NOMO-1 treated with DMSO at 0.1 percent for 48 hours (cell line): ENCODE measurements around the gene LTB4R.

ENCODE experiments used
- DNase-seq: peaks from one replicate; lab custom pipeline; 2025; ENCODE audit not compliant: unreplicated experiment; lab: John Stamatoyannopoulos, UW

The LTB4R gene

DNA sequence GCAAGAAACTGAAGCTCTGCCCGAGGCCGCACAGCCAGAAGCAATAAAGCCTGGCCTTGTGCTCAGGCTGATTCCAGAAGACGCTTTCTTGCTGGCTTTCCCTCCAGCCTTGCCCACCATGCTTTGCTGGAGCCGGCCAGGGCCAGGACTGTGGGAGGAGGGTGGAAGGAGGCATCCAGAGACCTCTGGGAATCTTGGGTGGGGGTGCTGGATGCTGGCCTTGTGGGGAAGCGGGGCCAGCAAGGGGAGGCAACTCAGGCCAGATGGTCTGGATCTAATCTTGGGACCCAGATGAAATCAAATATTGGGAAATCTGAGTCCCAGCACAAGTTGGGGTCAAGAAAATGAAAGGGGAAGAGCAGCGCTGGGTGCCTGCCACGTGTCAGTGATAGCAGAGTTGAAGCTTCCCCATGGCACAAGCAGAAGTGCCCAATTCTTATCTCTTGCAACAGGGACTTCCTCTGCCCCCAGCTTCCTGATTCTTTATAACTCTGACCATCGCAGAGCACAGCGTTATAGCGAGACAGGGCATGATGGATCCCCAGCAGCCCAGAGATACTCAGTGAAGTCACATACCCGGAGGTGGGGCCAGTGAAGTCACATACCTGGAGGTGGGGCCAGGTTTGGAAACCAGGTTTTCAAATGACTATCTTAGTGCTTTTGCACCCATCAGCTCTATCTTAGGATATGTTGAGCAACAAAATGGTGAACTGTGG is 33.5 kb upstream of the LTB4R start:
- DNase-seq: peak; percentile 90

DNA sequence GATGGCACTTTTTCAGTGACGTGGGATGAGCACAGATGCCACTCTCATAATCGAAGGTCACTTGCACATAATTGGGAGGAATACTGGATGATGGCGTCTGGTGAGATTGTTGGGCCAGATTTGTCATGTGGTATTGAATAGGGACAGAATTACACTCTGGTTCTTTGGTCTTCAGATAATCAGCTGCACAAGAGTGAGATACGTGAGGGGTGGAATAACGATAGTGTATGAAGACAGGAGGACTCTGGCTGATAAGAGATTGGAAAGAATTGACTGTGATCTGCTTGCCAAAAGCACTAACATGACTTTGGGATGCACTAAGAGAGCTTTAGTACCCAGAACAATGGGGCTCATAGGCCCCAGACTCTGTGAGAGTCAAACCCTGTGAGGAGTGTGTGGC is 32.9 kb upstream of the LTB4R start:
- no peak for DNase-seq

DNA sequence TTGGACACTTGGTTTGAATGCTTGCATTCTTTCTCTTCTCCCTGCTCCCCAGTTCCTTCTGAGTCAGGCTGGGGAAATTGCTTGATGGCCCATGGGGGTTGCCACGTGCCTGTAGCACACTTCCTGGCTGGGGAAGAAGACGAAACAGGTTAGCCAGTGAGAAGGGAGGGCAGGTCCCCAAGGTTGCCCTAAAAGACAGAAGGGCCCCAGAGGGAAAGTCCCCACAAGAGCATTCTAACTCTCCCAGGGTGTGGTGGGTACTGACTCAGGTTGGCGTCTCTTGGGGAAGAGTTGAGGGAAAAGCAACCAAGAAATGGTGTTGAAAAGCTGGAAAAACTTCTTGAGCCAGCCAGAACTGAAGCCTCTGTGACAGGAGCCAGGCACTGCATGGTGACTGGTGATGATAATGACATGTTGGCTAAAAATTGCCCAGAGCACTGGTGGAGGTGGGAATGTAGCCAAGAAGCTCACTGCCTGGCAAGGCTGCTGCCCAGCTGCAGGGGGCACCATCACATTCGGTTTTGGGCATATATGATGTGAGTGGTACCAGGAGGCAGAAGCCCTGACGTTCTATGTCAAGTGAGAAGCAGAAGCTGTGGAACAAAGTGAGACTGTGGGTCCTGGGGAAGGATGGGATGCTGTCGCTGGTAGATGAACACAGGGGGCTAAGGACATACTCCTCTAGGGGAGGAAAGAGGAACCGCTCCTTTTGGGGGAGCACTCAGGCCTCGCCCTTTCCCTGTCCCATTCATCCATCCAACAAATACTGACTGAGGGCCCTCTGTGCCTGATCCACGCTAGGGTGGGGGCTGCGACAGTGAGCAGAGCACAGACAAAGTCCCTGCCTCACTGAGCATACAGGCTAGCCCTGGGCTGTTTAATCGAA is 31.8 kb upstream of the LTB4R start:
- DNase-seq: peak; percentile 12

DNA sequence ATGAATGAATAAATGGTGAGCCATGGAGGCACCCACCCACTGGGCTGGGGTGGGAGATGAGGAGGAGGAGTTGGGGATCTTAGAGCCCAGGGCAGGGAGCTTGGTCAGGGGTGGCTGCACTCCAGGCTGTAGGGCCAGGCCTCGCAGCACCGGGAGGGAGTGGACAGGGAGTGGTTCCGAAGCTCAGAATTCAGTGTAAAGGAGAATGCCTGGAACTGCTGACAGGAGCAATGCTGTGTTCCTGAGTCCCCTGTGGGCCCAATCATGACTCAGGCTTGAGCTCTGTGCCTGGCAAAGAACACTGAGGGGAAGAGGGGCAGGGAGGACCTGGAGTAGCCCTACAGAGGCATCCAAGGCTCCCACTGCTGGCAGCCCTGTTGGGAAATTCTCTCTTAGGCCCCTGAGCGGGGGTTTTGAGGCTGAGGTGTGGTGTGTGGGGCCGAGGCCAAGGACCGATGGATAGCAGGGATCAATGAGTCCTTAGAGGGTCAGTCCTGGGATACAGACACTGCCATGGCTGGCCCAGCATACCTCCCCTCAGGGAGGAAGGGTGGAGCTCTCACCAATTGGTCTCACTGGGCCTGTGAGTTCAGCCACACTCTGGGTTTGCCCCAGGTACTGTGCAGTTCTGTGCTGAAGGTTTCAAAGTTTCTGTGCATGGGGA is 30.4 kb upstream of the LTB4R start:
- DNase-seq: no peak

DNA sequence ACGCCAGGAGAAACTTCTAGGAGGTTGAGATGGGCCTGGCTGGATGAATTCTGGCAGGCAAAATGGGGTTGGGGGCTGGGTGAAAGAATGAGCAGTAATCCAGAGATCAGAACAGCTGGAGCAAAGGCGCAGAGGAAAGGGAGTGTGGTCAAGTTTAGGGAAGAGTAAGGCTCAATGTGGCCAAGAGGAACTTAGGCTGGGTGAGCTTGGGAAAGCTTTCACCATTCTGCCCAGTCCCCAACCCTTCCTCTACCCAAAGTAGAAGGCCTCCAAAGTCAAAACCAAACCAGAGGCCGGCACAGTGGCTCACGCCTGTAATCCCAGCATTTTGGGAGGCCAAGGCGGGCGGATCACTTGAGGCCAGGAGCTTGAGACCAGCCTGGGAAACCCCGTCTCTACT is 29.7 kb upstream of the LTB4R start:
- no peak for DNase-seq

DNA sequence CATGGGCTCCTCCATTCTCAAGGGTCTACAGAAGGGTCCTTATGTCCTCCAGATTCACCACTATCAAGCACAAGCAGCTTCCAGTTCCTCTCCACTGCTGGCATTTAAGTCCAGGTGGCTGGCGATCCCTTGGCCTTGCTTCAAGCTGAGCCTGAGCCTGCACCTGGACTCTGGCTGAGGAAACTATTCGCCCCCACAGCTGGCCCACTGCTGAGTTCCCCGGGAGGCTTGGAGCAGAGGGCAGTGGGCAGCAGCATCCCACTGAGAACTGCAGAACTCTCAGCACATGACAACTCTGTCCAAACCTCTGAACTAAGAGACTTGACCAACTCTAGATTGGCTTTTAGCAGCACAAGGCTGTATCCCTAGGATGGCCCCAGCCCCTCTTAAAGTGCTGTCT is 28.6 kb upstream of the LTB4R start:
- DNase-seq: no peak

DNA sequence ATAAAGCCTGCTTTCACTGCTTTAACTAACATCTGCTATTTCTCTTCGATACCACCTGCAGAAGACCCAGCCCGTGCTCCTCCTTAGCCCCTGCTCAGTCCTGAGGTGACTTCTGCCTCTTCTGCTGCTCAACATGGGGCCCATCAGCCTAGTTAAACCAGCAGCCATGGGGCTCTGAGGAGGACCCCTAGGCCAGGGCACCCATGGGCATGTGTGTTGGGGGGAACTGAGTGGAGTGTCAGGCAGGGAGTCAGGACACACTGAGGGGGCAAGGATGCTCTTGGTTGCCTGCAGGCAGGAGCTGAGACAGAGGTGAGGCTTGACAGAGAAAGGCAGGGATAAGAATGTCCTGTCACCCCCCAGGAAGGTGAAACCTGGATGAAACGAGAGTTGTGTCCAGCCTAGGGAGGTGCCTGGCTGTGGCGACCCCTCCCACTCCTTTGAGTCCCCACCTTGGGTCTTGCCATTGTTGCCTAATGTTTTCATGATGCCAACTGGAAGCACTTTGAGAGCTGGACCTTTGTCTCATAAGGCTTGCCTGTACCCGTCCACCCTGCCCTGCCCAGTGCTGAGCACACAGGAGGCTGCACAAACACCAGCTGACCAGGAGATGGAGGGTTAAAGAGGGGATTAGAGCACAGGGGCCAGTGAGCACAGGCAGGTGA is 27.4 kb upstream of the LTB4R start:
- DNase-seq: no peak

DNA sequence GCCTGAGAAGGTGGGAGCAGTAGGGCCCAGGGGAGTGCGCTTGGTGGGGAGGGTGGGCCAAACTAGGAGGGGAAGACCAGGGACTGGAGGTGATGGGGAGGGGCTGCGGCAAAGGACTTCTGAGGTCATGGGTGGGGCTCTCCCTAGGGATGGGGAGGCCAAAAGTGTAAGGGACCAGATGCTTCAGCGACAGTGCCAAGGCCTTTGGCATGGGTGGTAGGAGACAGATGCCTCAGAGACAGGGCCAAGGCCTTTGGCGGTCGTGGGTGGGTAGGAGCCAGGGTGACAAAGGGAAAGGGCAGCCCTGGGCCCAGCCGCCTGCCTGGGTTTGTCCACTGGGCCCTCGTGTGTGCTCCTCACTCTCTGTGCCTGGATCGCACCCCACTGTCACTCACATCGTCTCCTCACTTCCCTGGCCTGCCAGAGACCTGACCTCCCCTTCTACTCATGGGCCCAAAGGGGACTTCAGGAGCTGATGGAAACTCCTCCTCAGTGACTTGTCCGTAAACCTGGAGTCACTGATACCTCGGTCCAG is 26.7 kb upstream of the LTB4R start:
- DNase-seq: no peak

DNA sequence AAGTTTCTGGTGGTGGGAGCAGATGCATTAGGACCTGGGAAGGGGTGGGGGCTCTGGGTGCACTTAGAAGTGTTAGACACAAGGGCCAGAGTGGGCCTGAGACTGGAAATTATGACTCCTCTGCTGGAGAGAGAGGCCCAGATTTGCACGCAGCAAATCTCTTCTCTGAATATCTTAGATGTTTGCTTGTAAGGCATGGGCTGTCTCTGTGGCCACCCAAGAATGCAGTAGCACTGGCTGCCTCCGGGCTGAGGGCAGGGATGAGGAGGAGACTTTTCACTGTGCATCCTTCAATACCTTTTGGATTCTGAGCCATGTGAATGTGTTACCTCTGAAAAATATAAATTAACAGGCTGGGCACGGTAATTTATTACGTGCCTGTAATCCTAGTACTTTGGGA is 26.0 kb upstream of the LTB4R start:
- no peak for DNase-seq

DNA sequence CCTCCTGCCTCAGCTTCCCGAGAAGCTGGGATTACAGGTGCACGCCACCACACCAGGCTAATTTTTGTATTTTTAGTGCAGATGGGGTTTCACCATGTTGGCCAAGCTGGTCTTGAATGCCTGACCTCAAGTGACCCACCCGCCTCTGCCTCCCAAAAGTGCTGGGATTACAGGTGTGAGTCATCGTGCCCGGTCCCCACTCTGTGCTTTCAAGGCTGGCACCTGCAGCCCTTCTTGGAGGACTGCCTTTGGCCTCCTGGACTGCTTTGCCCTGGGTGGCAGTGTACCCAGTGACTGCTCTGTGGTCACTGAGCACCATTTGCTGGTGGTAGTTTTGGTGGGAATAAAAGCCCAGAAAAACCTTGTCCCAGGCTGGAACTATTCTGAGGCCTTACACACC is 24.3 kb upstream of the LTB4R start:
- no peak for DNase-seq

DNA sequence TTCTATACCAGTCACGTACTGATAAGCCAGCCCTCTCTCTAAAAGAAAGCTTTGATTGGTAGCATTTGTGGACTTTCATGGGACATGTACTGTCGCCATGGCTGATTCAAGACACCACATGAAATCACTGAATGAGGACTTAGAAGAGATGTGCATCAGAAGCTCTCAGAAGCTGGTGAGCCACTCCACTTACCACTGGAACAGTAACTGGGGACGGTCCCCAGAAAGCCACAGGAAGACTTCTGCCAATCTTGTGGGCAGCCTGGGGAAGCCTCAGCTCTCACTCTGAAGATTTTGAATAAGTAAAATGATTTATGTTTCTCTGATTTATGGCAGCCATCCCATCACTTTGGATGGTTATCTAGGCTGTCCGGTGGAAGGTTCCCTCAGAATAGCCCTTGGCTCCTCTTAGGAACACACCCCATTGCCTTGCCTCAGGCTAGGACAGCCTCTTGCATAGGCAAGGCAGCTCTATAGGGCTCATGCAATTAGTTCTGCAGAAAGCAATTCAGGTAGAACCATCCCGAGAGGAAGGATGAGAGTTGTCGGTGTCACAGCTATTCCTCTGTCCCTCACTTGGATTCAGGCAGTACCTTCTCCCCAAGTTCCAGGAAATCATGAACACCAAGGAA is 21.5 kb upstream of the LTB4R start:
- DNase-seq: no peak

DNA sequence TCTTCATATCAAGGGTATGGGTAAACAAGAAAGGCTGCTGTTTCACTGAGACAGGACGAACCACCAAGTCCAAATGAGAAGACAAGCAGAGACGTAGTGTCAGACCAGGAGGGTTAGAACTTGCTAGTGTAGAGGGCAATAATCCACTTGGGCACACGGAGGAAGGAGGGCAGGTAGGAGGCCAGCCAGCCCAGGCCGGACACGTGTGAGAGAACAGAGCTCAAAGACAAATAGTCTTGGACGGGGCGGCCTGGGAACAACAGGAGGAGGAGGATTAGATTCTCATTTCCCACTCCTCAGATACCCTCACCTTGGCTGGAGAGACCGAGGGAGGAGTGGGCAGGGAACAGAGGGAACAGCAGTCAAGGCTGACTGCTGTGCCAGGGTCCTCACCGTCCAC is 20.6 kb upstream of the LTB4R start:
- no peak for DNase-seq

DNA sequence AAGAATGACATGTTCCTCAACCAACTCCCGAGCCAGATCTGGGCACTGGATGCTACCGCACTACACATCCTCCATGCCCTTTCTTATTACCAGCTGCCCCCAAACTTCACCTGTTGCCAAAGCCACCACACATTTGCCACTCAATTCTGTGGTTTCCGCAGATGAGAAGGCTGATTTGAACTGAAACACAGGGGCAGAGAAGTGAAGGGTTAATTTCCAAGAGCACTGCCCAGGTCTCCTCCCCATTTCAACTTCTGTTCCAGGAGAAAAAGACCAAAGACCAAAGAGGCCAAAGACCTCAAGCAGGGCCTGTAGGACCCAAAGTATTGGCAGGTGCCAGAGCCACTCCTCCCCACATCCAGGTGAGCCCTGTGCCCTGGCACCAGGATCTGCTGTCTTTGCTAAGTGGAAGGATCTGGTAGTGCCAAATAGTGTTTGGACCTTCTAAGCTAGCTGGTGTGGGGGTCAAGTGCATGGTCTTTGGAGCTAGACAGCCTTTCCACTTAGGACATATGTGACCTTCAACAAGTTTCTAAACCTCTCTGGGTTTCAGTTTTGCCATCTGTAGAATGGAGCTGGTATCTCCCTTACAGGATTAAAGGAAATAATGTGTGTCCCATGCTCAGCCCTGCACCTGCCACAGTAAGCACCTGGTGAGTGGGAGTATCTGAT is 19.7 kb upstream of the LTB4R start:
- no peak for DNase-seq

DNA sequence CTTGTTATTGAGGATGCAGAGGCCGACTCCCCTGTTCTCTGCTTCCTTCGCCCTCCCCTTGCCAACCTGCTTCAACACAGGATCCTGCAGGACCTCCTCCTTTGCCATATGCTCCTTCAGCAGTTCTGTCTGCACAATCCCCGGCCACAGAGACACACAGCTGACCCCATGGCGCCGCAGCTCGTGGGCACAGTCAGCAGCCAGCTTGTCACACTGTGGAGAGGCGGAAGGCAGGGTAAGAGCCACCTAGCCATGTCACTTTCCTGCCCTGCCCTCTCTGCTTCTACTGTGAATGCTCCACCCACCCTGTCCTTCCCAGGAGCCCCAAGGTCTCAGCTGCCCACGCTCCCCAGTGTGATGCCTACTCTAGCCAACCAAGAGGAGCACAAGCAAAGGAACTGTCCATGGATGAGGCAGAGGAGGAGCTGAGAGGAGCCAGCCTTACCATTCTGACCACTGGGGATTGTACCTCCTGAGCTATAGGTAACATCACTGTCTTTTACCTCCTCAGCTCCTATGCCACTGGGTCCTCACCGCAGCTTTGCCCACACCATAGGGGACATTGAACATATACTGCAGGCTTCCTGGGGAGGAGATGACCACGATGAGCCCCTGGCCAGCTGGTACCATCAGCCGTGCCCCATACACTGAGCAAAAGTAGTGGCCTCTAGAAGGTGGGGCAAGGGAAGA is 19.0 kb upstream of the LTB4R start:
- no peak for DNase-seq

DNA sequence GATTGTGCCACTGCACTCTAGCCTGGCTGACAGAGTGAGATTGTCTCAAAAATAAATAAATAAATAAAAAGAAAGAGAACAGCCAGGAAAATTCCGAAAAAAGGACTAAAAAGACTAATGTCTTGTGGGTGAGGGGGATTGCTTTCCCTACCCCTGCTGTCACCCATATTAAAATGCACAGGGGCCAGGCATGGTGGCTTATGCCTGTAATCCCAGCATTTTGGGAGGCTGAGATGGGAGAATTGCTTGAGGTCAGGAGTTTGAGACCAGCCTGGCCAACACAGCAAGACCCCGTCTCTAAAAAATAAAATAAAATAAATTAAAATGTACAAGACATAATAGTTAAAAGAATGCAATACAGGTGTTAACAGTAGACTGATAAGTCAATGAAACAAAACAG is 17.8 kb upstream of the LTB4R start:
- no peak for DNase-seq

DNA sequence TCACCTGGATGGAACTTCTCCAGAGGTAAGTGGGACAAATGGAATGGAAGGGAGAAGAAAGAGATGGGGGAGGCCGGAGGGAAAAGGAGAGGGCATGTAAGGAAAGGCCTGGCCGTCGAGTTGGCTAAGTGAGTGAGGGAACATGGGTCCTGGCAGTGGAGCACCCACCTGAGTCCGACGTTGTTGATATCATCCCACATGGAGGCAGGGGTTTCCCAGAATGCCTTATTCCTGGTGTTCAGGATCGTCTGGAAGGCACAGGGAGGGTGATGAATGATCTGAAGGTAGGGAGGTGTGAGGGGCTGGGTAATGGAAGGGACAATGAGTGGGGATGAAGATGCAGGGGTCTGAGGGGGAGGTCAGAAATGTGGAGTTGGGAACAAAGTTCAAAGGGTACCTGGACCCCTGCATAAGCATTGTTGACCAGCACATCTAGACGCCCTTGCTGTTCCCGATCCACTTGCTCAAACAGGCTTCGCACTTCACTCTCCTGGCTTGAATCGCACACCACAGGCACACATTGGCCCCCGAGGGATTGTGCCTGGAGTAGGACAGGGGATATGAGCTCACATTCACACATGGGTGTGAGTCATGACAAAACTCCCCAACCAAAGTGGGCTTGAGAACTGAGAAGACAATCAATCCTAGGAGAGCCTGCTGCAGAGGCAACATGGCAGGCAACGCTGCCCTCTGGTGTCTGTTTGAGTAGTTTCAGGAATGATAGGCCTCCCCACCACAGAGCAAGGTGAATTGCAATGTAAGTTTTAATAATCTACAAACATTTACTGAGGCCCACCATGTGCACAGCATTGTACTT is 14.8 kb upstream of the LTB4R start:
- peak; percentile 67 for DNase-seq

DNA sequence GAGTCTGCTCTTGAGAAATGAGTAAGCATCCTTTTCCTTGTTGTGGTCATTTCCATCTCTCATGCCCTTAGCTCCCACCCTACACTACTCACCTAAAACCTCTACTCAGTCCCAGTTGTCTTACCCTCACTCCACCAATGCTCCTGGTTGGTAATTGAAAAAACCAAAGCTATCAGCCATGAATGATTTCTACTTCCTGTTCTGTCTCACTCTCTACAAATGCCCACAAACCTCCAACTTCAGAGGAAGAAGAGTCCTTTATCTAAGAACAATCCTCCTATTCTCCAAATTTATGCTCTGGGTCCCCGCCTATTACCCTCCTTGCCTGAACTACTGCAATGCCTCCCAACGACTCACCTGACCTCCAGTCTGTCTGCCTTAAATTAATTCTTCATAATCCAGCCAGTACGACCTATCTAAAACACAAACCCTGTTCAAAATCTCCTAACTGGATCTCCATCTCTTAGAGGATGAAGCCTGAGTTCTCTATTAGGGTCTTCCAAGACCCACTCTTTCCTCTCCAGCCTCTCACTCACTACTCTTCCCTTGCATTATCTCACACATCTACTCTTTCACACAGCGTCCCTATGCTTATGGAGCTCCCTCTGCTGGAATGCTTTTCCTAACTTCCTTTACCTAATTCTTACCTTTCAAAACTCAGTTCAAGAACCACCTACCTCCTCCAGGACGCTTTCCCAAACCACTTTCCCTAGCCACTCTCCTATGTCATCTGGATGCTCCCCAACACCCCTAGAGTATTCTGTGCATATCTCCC is 13.9 kb upstream of the LTB4R start:
- DNase-seq: peak; percentile 15

DNA sequence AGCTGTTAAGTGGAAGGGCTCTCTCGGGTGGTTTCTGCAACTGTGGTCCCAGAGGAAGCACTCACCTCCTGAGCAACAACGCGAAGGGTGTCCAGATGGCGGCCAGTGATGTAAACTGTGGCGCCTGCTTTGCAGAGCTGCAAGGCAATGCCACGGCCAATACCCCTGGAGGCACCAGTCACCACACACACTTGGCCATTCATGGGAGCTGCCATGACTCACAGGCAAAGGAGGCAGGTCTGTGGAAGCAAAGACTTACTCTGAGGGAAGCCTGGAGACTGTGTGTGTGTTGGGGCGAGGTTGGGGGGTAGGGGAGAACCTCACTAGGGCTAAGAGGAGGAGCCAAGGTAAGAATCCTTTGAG is 12.4 kb upstream of the LTB4R start:
- DNase-seq: no peak
